T1000 (cell line): Measurements from ENCODE around the gene GRID1.

ENCODE experiments used
- DNase-seq: peaks from one replicate; lab custom pipeline; 2025; ENCODE audit warnings: mixed read lengths; lab: John Stamatoyannopoulos, UW

The GRID1 gene

GRCh38 chr10:85617751-85618546 is 748.6 kb downstream of the GRID1 start:
- DNase-seq, result no peak

GRCh38 chr10:85615556-85615955 is 751.0 kb downstream of the GRID1 start:
- DNase-seq, result no peak

GRCh38 chr10:85614981-85615380 is 751.6 kb downstream of the GRID1 start:
- DNase-seq, result no peak

- no peak for DNase-seq
Observed at GRCh38 chr10:85614566-85614965, 752.0 kb downstream of the GRID1 start.

- no peak for DNase-seq
Observed at GRCh38 chr10:85613391-85613790, 753.2 kb downstream of the GRID1 start.

- no peak for DNase-seq
Observed at GRCh38 chr10:85612833-85613232, 753.8 kb downstream of the GRID1 start.

GRCh38 chr10:85612378-85612775 is 754.2 kb downstream of the GRID1 start:
- no peak for DNase-seq

GRCh38 chr10:85611746-85612377 is 754.7 kb downstream of the GRID1 start:
- DNase-seq, result no peak

- no peak for DNase-seq
Observed at GRCh38 chr10:85611093-85611740, 755.4 kb downstream of the GRID1 start.

GRCh38 chr10:85610381-85611092 is 756.1 kb downstream of the GRID1 start:
- no peak for DNase-seq

GRCh38 chr10:85609509-85609908 is 757.1 kb downstream of the GRID1 start:
- DNase-seq, result no peak

- no peak for DNase-seq
Observed at GRCh38 chr10:85608706-85609105, 757.9 kb downstream of the GRID1 start.

GRCh38 chr10:85607043-85607695 is 759.4 kb downstream of the GRID1 start:
- no peak for DNase-seq

- no peak for DNase-seq
Observed at GRCh38 chr10:85606401-85606800, 760.2 kb downstream of the GRID1 start.

- DNase-seq, result no peak
Observed at GRCh38 chr10:85604884-85605283, 761.7 kb downstream of the GRID1 start.

- DNase-seq, result no peak
Observed at GRCh38 chr10:85604136-85604725, 762.4 kb downstream of the GRID1 start.

- no peak for DNase-seq
Observed at GRCh38 chr10:85603151-85603940, 763.2 kb downstream of the GRID1 start.

GRCh38 chr10:85602713-85603112 is 763.9 kb downstream of the GRID1 start:
- DNase-seq, result no peak

GRCh38 chr10:85602306-85602705 is 764.3 kb downstream of the GRID1 start:
- no peak for DNase-seq

- no peak for DNase-seq
Observed at GRCh38 chr10:85601526-85601925, 765.1 kb downstream of the GRID1 start.

- no peak for DNase-seq
Observed at GRCh38 chr10:85600744-85601081, 765.9 kb downstream of the GRID1 start.
